Activated naive CD4-positive, alpha-beta T cell treated with anti-CD3 and anti-CD28 coated beads, Interleukin-2, amount 10 ng/mL, durations not matched to agents 7 days and 5 days (primary cell): Measurements from ENCODE around the gene COL8A1.

Experiments used
- CTCF ChIA-PET: fragments of 350-600 bp; sonication (Branson Sonifier 250); formaldehyde crosslinking; loops from one replicate; lab custom pipeline; 2021; ENCODE audit warnings: antibody characterized with exemption; lab: Charles Lee
- DNase-seq: peaks from one replicate; pipeline ENCODE4 v3.0.0-alpha.2; 2020
- H3K27ac Mint-ChIP-seq: one replicate; pipeline ENCODE4 v1.8.0; 2021; ENCODE audit warnings: mild to moderate bottlenecking, moderate library complexity, mixed read lengths
- H3K27me3 Mint-ChIP-seq: one replicate; pipeline ENCODE4 v1.8.0; 2021; ENCODE audit warnings: mild to moderate bottlenecking, mixed read lengths
- H3K36me3 Mint-ChIP-seq: one replicate; pipeline ENCODE4 v1.8.0; 2021; ENCODE audit warnings: mixed read lengths
- H3K4me1 Mint-ChIP-seq: one replicate; pipeline ENCODE4 v1.8.0; 2021; ENCODE audit warnings: mixed read lengths
- H3K4me3 Mint-ChIP-seq: one replicate; pipeline ENCODE4 v1.8.0; 2021; ENCODE audit warnings: mild to moderate bottlenecking, moderate library complexity, mixed read lengths
- H3K9me3 Mint-ChIP-seq: one replicate; pipeline ENCODE4 v1.8.0; 2021; ENCODE audit warnings: mixed read lengths

COL8A1 gene

GRCh38 chr3:99693636-99694035 is 55.2 kb downstream of the COL8A1 start:
- CTCF ChIA-PET = no interaction called here
- Mint-ChIP-seq H3K4me3 (no peak overlapping the region), H3K4me1 (no peaks in the 10 kb centered on the region), H3K9me3 (no peaks in the 10 kb centered on the region), H3K36me3 (no peaks in the 10 kb centered on the region), H3K27ac (no peak overlapping the region), H3K27me3 (no peaks in the 10 kb centered on the region)
- no peak for DNase-seq

GRCh38 chr3:99696497-99696896 is 58.1 kb downstream of the COL8A1 start:
- Mint-ChIP-seq H3K36me3 (no peaks in the 10 kb centered on the region), H3K9me3 (no peaks in the 10 kb centered on the region), H3K4me1 (no peaks in the 10 kb centered on the region), H3K27me3 (no peaks in the 10 kb centered on the region), H3K27ac (no peak overlapping the region), H3K4me3 (no peak overlapping the region)
- DNase-seq = no peak
- CTCF ChIA-PET = interaction anchor here (0.7 kb wide), 1 partner anchor 285 kb away, joined by 3 read pairs; no protein-coding TSS in a partner anchor

- Mint-ChIP-seq H3K4me3 (no peak overlapping the region), H3K27ac (no peak overlapping the region), H3K27me3 (no peaks in the 10 kb centered on the region), H3K9me3 (no peaks in the 10 kb centered on the region), H3K36me3 (no peaks in the 10 kb centered on the region), H3K4me1 (no peaks in the 10 kb centered on the region)
- CTCF ChIA-PET = no interaction called here
- DNase-seq = no peak
Observed at GRCh38 chr3:99697250-99697649, 58.9 kb downstream of the COL8A1 start.

GRCh38 chr3:99698932-99699331 is 60.5 kb downstream of the COL8A1 start:
- no peak overlapping the region for H3K4me3 Mint-ChIP-seq
- DNase-seq = no peak
- H3K27me3 Mint-ChIP-seq = no peaks in the 10 kb centered on the region
- H3K36me3 Mint-ChIP-seq = no peaks in the 10 kb centered on the region
- CTCF ChIA-PET = no interaction called here
- H3K9me3 Mint-ChIP-seq = no peaks in the 10 kb centered on the region
- no peak overlapping the region for H3K27ac Mint-ChIP-seq
- H3K4me1 Mint-ChIP-seq = no peaks in the 10 kb centered on the region

- no peak overlapping the region for H3K27ac Mint-ChIP-seq
- H3K36me3 Mint-ChIP-seq = no peaks in the 10 kb centered on the region
- CTCF ChIA-PET = no interaction called here
- H3K4me1 Mint-ChIP-seq = no peaks in the 10 kb centered on the region
- H3K27me3 Mint-ChIP-seq = peaks cover 4% of the 10 kb centered on the region
- no peak overlapping the region for H3K4me3 Mint-ChIP-seq
- H3K9me3 Mint-ChIP-seq = no peaks in the 10 kb centered on the region
- DNase-seq = no peak
Observed at GRCh38 chr3:99699841-99700240, 61.4 kb downstream of the COL8A1 start.

GRCh38 chr3:99700631-99701268 is 62.4 kb downstream of the COL8A1 start:
- H3K4me3 Mint-ChIP-seq = no peak overlapping the region
- H3K9me3 Mint-ChIP-seq = no peaks in the 10 kb centered on the region
- DNase-seq = no peak
- CTCF ChIA-PET = no interaction called here
- no peaks in the 10 kb centered on the region for H3K36me3 Mint-ChIP-seq
- H3K4me1 Mint-ChIP-seq = no peaks in the 10 kb centered on the region
- H3K27me3 Mint-ChIP-seq = peaks cover 4% of the 10 kb centered on the region
- no peak overlapping the region for H3K27ac Mint-ChIP-seq

GRCh38 chr3:99702953-99703943 is 64.9 kb downstream of the COL8A1 start:
- CTCF ChIA-PET = no interaction called here
- Mint-ChIP-seq H3K27me3 (peaks cover 4% of the 10 kb centered on the region), H3K27ac (no peak overlapping the region), H3K36me3 (no peaks in the 10 kb centered on the region), H3K9me3 (no peaks in the 10 kb centered on the region), H3K4me1 (no peaks in the 10 kb centered on the region), H3K4me3 (no peak overlapping the region)
- DNase-seq = no peak

GRCh38 chr3:99704417-99704816 is 66.0 kb downstream of the COL8A1 start:
- DNase-seq = no peak
- H3K27ac Mint-ChIP-seq = no peak overlapping the region
- no peak overlapping the region for H3K4me3 Mint-ChIP-seq
- H3K36me3 Mint-ChIP-seq = no peaks in the 10 kb centered on the region
- peaks cover 4% of the 10 kb centered on the region for H3K27me3 Mint-ChIP-seq
- H3K9me3 Mint-ChIP-seq = no peaks in the 10 kb centered on the region
- CTCF ChIA-PET = no interaction called here
- no peaks in the 10 kb centered on the region for H3K4me1 Mint-ChIP-seq

GRCh38 chr3:99706410-99706809 is 68.0 kb downstream of the COL8A1 start:
- no peak for DNase-seq
- H3K27me3 Mint-ChIP-seq = peaks cover 4% of the 10 kb centered on the region
- H3K36me3 Mint-ChIP-seq = no peaks in the 10 kb centered on the region
- no peak overlapping the region for H3K27ac Mint-ChIP-seq
- H3K4me1 Mint-ChIP-seq = no peaks in the 10 kb centered on the region
- CTCF ChIA-PET = no interaction called here
- H3K9me3 Mint-ChIP-seq = no peaks in the 10 kb centered on the region
- no peak overlapping the region for H3K4me3 Mint-ChIP-seq

GRCh38 chr3:99708207-99708745 is 69.9 kb downstream of the COL8A1 start:
- Mint-ChIP-seq H3K4me3 (no peak overlapping the region), H3K36me3 (no peaks in the 10 kb centered on the region), H3K27ac (no peak overlapping the region), H3K27me3 (peaks cover 7% of the 10 kb centered on the region), H3K9me3 (no peaks in the 10 kb centered on the region), H3K4me1 (no peaks in the 10 kb centered on the region)
- CTCF ChIA-PET = no interaction called here
- no peak for DNase-seq

GRCh38 chr3:99709686-99710085 is 71.3 kb downstream of the COL8A1 start:
- CTCF ChIA-PET = no interaction called here
- H3K27me3 Mint-ChIP-seq = peaks cover 5% of the 10 kb centered on the region
- H3K9me3 Mint-ChIP-seq = no peaks in the 10 kb centered on the region
- no peak overlapping the region for H3K27ac Mint-ChIP-seq
- H3K4me3 Mint-ChIP-seq = no peak overlapping the region
- H3K36me3 Mint-ChIP-seq = no peaks in the 10 kb centered on the region
- no peaks in the 10 kb centered on the region for H3K4me1 Mint-ChIP-seq
- DNase-seq = no peak

- no peaks in the 10 kb centered on the region for H3K9me3 Mint-ChIP-seq
- DNase-seq = no peak
Observed at GRCh38 chr3:99710094-99710493, 71.7 kb downstream of the COL8A1 start.

GRCh38 chr3:99711351-99711750 is 73.0 kb downstream of the COL8A1 start:
- Mint-ChIP-seq H3K4me3 (no peak overlapping the region), H3K27me3 (peaks cover 4% of the 10 kb centered on the region)
- CTCF ChIA-PET = no interaction called here

More at GRCh38 chr3:99710094-99710493, 71.7 kb downstream of the COL8A1 start:
- H3K4me1 Mint-ChIP-seq = no peaks in the 10 kb centered on the region
- H3K27ac Mint-ChIP-seq = no peak overlapping the region
- H3K27me3 Mint-ChIP-seq = peaks cover 4% of the 10 kb centered on the region
- H3K36me3 Mint-ChIP-seq = no peaks in the 10 kb centered on the region
- CTCF ChIA-PET = no interaction called here
- H3K4me3 Mint-ChIP-seq = no peak overlapping the region

GRCh38 chr3:99712291-99712954 is 74.0 kb downstream of the COL8A1 start:
- DNase-seq = no peak
- Mint-ChIP-seq H3K4me1 (no peaks in the 10 kb centered on the region), H3K36me3 (no peaks in the 10 kb centered on the region), H3K4me3 (no peak overlapping the region), H3K27ac (no peak overlapping the region), H3K9me3 (no peaks in the 10 kb centered on the region), H3K27me3 (peaks cover 4% of the 10 kb centered on the region)
- CTCF ChIA-PET = no interaction called here

More at GRCh38 chr3:99711351-99711750, 73.0 kb downstream of the COL8A1 start:
- no peak for DNase-seq
- Mint-ChIP-seq H3K27ac (no peak overlapping the region), H3K36me3 (no peaks in the 10 kb centered on the region), H3K4me1 (no peaks in the 10 kb centered on the region), H3K9me3 (no peaks in the 10 kb centered on the region)
